DMS 273 (cell line): ENCODE results near the gene LRBA.
"Not testable (repeated sequence)": the region's sequence is repeated elsewhere in the genome, so short reads cannot be mapped to it uniquely, and the experiment has no call there.

ENCODE experiments used
- DNase-seq: peaks from one replicate; lab custom pipeline; 2025; ENCODE audit not compliant: unreplicated experiment; lab: John Stamatoyannopoulos, UW

Gene LRBA

DNA sequence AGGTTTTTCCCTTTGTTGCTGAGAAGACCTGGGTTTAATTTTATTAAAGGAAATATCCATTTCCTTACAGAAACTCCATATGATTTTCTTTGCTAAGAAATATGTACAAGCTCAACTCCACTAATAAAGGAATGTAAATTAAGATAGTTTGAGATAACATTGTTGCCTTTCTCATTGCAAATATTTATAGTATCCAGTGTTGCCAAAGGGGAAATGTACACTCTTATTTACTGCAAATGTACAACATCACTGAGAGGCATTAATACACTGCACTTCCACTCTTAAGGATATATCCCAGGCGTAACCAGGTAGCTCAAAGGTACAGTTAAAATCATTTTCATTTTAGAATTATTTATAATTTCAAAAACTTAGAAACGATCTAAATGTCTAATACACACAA lies 7.5 kb upstream of the LRBA start:
- no peak for DNase-seq

DNA sequence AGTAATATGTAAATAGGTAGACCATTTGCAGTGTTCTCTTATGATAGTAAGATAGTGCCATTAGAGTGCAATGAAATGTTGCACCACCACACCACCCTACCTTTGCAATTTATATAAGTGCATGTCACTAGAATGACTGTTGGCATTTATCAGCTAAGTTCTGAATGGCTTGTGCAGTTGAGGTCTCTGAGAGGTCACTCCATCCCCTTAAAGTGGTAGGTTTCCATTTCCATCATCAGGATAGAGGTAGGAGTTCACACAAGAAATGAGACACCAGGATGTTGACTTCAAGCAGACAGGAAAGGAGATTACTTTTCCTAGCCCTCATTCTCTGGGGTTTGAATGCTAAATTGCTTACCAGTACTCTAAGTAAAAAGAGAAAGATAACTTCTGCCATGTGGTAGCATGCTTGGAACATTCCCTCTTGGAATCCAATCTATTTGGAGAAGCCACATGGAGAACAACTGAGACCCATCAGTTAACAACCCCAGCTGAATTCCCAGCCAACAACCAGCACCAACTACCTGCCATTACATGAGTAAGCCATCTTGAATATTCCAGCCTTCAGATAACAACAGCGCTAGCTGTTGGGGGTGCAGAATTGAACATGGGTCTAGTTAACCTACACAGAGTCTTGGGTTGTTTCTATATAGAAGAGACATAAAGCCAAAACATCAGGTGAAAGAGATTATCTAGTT lies 6.7 kb upstream of the LRBA start:
- DNase-seq: no peak

GRCh38 chr4:151015459-151016347 lies 619 bp upstream of the LRBA start:
- peak; percentile 90 for DNase-seq

GRCh38 chr4:151013944-151014343 lies 1.1 kb downstream of the LRBA start:
- no peak for DNase-seq

DNA sequence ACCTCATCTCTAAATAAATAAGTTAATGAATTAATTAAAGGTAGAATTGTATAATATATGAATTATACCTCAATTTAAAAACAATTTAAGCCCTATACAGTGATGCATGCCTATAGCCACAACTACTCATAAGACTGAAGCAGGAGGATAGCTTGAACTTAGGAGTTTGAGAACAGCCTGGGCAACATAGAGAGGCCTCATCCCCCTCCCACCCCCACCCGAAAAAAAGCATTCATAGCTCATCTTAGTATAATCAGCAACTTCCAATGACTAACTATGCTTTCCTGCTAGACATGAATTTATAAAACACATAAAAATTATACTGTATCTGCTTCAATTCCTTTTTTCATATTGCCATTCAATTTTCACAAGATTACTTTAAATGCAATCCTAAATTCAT lies 1.6 kb downstream of the LRBA start:
- DNase-seq: peak; percentile 19

DNA sequence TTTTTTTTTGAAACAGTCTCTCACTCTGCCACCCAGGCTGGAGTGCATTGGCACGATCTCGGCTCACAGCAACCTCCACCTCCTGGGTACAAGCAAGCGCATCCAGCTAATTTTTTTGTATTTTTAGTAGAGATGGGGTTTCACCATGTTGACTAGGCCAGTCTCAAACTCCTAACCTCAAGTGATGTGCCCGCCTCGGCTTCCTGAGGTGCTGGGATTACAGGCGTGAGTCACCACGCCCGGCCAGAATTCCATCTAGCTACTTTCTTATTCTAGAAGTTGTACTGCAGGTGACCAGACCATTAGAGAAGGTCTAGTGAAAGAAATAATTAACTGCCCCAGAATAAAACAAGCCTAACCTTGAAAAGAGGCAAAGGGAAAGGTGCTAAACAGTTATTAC lies 2.3 kb downstream of the LRBA start:
- DNase-seq: peak; percentile 17

GRCh38 chr4:151012376-151012775 lies 2.7 kb downstream of the LRBA start:
- no peak for DNase-seq

GRCh38 chr4:151004222-151004621 lies 10.9 kb downstream of the LRBA start:
- DNase-seq: no peak

- DNase-seq: no peak
These were observed 14.2 kb downstream of the LRBA start for GRCh38 chr4:151000747-151001429.

GRCh38 chr4:150999086-150999485 lies 16.0 kb downstream of the LRBA start:
- DNase-seq: no peak

GRCh38 chr4:150997141-150997540 lies 17.9 kb downstream of the LRBA start:
- no peak for DNase-seq

DNA sequence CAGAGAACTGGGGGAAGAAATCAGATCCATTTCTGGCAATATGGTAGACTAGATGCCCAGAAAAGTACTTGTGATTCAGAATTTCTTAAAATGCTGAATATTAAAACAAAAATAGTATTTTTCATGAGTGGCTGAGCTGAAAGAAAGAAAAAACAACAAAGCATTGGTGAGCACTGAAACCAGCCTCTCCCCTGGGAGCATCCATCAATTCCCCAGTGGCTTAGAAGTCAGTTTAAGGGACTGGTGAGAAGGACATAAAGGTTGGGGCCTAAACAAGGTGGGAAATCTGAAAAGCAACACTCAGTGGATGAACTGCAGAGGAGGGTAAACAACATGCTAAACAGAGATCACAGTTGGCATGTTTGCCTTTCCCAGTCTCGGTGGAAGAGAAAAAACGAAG lies 20.4 kb downstream of the LRBA start:
- no peak for DNase-seq

GRCh38 chr4:150993577-150993976 lies 21.5 kb downstream of the LRBA start:
- DNase-seq: not testable (repeated sequence)

- no peak for DNase-seq
These were observed 24.1 kb downstream of the LRBA start for GRCh38 chr4:150990993-150991392.

DNA sequence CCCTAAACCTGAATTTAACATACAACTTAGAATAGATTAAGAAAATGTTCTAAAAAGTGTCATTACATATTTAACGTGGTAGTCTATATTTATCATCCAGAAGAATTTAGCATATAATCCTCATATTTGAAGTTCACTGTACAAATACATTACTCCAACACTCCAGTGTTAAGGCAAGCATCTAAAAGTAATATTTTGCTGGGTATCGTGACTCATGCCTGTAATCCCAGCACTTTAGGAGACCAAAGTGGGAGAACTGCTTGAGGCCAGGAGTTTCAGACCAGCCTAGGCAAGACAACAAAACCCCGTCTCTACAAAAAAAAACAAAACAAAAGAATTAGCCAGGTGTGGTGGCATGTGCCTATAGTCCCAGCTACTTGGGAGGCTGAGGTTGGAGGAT lies 24.8 kb downstream of the LRBA start:
- DNase-seq: no peak

DNA sequence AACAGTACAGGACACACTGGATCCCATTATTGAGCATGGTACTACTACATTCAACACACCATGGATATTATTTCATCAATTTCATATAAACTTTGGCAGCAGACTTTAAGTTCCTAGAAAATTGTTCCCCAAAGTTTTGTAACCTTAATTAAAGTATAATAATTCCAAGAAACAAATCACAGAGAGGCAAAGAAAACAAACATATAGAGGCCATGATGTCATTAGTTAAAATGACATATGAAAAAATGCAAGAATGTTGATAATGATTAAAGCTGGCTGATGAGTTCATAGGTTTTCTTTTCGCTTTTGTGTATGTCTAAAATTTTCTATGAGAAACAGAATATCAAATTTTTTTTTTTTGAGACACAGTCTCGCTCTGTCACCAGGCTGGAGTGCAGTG lies 26.8 kb downstream of the LRBA start:
- DNase-seq: no peak

GRCh38 chr4:150987204-150987603 lies 27.9 kb downstream of the LRBA start:
- no peak for DNase-seq

GRCh38 chr4:150986085-150986484 lies 29.0 kb downstream of the LRBA start:
- DNase-seq: no peak

DNA sequence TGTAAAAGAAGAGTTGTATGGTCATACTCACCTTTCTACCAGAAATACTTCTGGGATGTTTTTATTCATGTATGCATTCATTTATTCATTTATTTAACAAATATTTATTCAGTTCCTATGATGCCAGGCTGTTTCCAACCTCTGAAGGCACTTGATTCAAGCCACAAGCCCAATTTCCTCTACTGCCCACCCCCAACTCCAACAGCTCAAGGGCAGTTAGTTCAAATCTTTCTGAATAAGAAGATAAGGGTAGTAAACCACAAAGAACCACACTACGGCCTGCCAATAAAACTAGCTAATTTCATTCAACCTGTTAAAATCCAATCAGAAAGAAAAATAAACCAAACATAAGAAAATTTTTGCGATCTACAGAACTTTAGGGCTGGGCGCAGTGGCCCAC lies 31.2 kb downstream of the LRBA start:
- no peak for DNase-seq

- DNase-seq: no peak
These were observed 32.4 kb downstream of the LRBA start for GRCh38 chr4:150982557-150983233.
